T-helper 2 cell treated with Interferon-gamma antibody and Interleukin-4, amounts not matched to agents 100 ng/mL and 5 ng/mL, for 36 hours (primary cell): ENCODE results near the gene KCTD5. TPM values are rescaled to one million over a fixed set of nuclear protein-coding genes. Genes with fewer than 3 reads are reported as not detected.

Experiments used
- intact Hi-C: fragments of 100-400 bp; cut with micrococcal nuclease; formaldehyde crosslinking; loops from one replicate; pipeline ENCODE4 v1.15.1; 2023
- total RNA-seq: library from RNA; stranded (reverse); gene quantifications from 2 replicates; pipeline ENCODE4 v1.2.3, GENCODE V29; 2022

KCTD5 gene
- total RNA-seq, 1 donor from 2014 or later: 37.2 TPM

- intact Hi-C loops: loop anchor here (1.0 to 2.0 kb wide), 3 partner anchors 31 to 247 kb away; partner anchors contain the start of genes KCTD5, PAQR4 and SRRM2
Observed at GRCh38 chr16:2721634-2722173, 39.4 kb downstream of the KCTD5 start.

GRCh38 chr16:2724088-2724676 is 41.9 kb downstream of the KCTD5 start:
- intact Hi-C loops: no loop called here

- intact Hi-C loops: no loop called here
Observed at GRCh38 chr16:2724816-2725348, 42.6 kb downstream of the KCTD5 start.

- intact Hi-C loops: no loop called here
Observed at GRCh38 chr16:2726923-2727322, 44.6 kb downstream of the KCTD5 start.

- intact Hi-C loops: no loop called here
Observed at GRCh38 chr16:2728034-2728433, 45.7 kb downstream of the KCTD5 start.

GRCh38 chr16:2734844-2735515 is 52.7 kb downstream of the KCTD5 start:
- intact Hi-C loops: no loop called here

- intact Hi-C loops: no loop called here
Observed at GRCh38 chr16:2736476-2737237, 54.3 kb downstream of the KCTD5 start.

GRCh38 chr16:2737238-2737605 is 54.9 kb downstream of the KCTD5 start:
- intact Hi-C loops: no loop called here

- intact Hi-C loops: no loop called here
Observed at GRCh38 chr16:2737895-2738418, 55.6 kb downstream of the KCTD5 start.

GRCh38 chr16:2738615-2739014 is 56.3 kb downstream of the KCTD5 start:
- intact Hi-C loops: no loop called here

GRCh38 chr16:2739625-2740430 is 57.5 kb downstream of the KCTD5 start:
- intact Hi-C loops: no loop called here

GRCh38 chr16:2740476-2740875 is 58.2 kb downstream of the KCTD5 start:
- intact Hi-C loops: no loop called here

GRCh38 chr16:2741168-2741567 is 58.8 kb downstream of the KCTD5 start:
- intact Hi-C loops: no loop called here

- intact Hi-C loops: no loop called here
Observed at GRCh38 chr16:2742323-2743006, 60.1 kb downstream of the KCTD5 start.

- intact Hi-C loops: no loop called here
Observed at GRCh38 chr16:2743007-2743810, 60.9 kb downstream of the KCTD5 start.

- intact Hi-C loops: no loop called here
Observed at GRCh38 chr16:2744711-2745110, 62.4 kb downstream of the KCTD5 start.

GRCh38 chr16:2745116-2745890 is 63.0 kb downstream of the KCTD5 start:
- intact Hi-C loops: no loop called here

- intact Hi-C loops: no loop called here
Observed at GRCh38 chr16:2745961-2746360, 63.6 kb downstream of the KCTD5 start.
